GM12878 (cell line): Measurements from ENCODE around the gene NKIRAS2. TPM values are rescaled to one million over a fixed set of nuclear protein-coding genes. Genes with fewer than 3 reads are reported as not detected.

ENCODE experiments used
- ATAC-seq: fragments of 200-7000 bp; cut with Tn5 transposase; 3 replicates; pipeline ENCODE4 v1.9.1; 2020; ENCODE audit warnings: mild to moderate bottlenecking, moderate library complexity
- BruUV-seq: library from RNA; stranded (reverse); fragments of 400-500 nt; replicated peaks from 2 replicates; lab custom pipeline; 2021; lab: Mats Ljungman, UMichigan
- CTCF ChIA-PET: fragments of 300-600 bp; sonication (Branson Sonifier 250); formaldehyde crosslinking; extraction: SDS; loops from one replicate; lab custom pipeline; 2021; ENCODE audit warnings: inconsistent platforms; lab: Yijun Ruan, JAX
- POLR2A ChIA-PET: fragments of 350-600 bp; formaldehyde crosslinking; extraction: SDS; loops from one replicate; lab custom pipeline; 2021; ENCODE audit warnings: inconsistent platforms; lab: Charles Lee
- RAD21 ChIA-PET: fragments of 300-600 bp; sonication (Branson Sonifier 250); formaldehyde crosslinking; loops from one replicate; lab custom pipeline; 2023; ENCODE audit warnings: antibody characterized with exemption; ENCODE audit not compliant: unreplicated experiment; lab: Charles Lee
- SMC1A ChIA-PET: fragments of 300-600 bp; sonication (Branson Sonifier 250); formaldehyde crosslinking; loops from one replicate; lab custom pipeline; 2023; ENCODE audit not compliant: unreplicated experiment, uncharacterized antibody; lab: Charles Lee
- DNase-seq: peaks from one replicate; pipeline ENCODE4 v3.0.0-alpha.2; 2011; ENCODE audit warnings: low read depth, low spot score
- FAIRE-seq: peaks from 3 replicates; lab custom pipeline; 2011; peaks lifted over from hg19 to GRCh38; lab: Jason Lieb, UNC
- H2AFZ ChIP-seq: 2 replicates; pipeline ENCODE4 v1.6.0; 2011; ENCODE audit warnings: low read depth, low read length, control low read depth; ENCODE audit not compliant: control insufficient read depth
- H3K27ac ChIP-seq: 2 replicates; pipeline ENCODE4 v1.5.1; 2011; ENCODE audit warnings: control low read depth; ENCODE audit not compliant: control insufficient read depth, insufficient read depth
- H3K27me3 ChIP-seq, 2 experiments: replicated peaks in 1 of 2; 2 replicates each; pipeline versions ENCODE4 v1.6.0 to v1.6.1; 2011; ENCODE audit warnings: low read length in 1 of 2; ENCODE audit not compliant: control insufficient read depth in 2 of 2, insufficient read depth in 2 of 2
- H3K36me3 ChIP-seq, 2 experiments: 2 replicates each; pipeline ENCODE4 v1.5.1; 2011; ENCODE audit warnings: low read length in 1 of 2; ENCODE audit not compliant: control insufficient read depth in 2 of 2, insufficient read depth in 2 of 2
- H3K4me1 ChIP-seq: 2 replicates; pipeline ENCODE4 v1.6.1; 2011; ENCODE audit warnings: mild to moderate bottlenecking, low read length, moderate library complexity, mixed read lengths; ENCODE audit not compliant: control insufficient read depth, insufficient read depth
- H3K4me2 ChIP-seq: 2 replicates; pipeline ENCODE4 v1.6.0; 2011; ENCODE audit warnings: control low read depth; ENCODE audit not compliant: control insufficient read depth, insufficient read depth
- H3K4me3 ChIP-seq: fragments of 200-600 bp; sonication (generic); 2 replicates; pipeline ENCODE4 v1.5.1; 2016
- H3K79me2 ChIP-seq: 2 replicates; pipeline ENCODE4 v1.6.0; 2011; ENCODE audit warnings: low read length; ENCODE audit not compliant: control insufficient read depth, insufficient read depth
- H3K9ac ChIP-seq: 2 replicates; pipeline ENCODE4 v1.8.0; 2011; ENCODE audit warnings: low read length, control low read depth, mixed read lengths; ENCODE audit not compliant: control insufficient read depth, insufficient read depth
- H3K9me3 ChIP-seq: replicated peaks from 3 replicates; pipeline ENCODE4 v1.5.1; 2011; ENCODE audit warnings: mild to moderate bottlenecking, low read length; ENCODE audit not compliant: control insufficient read depth, insufficient read depth
- H4K20me1 ChIP-seq: 2 replicates; pipeline ENCODE4 v1.6.0; 2011; ENCODE audit not compliant: control insufficient read depth, insufficient read depth
- BACH1 ChIP-seq: fragments of 450-650 bp; IDR thresholded peaks from 2 replicates; pipeline ENCODE4 v1.6.1; 2017; ENCODE audit warnings: mild to moderate bottlenecking, borderline replicate concordance
- CHD2 ChIP-seq: IDR thresholded peaks from 2 replicates; pipeline ENCODE4 v1.6.1; 2011; ENCODE audit warnings: low read depth, low read length, improper control_type of control experiment, borderline replicate concordance
- FOS ChIP-seq: IDR thresholded peaks from 3 replicates; pipeline ENCODE4 v1.6.1; 2011; ENCODE audit warnings: borderline replicate concordance; ENCODE audit not compliant: insufficient read length; ENCODE audit errors: extremely low read depth
- ZBTB11 ChIP-seq: fragments of 450-650 bp; formaldehyde crosslinking; IDR thresholded peaks from 2 replicates; pipeline ENCODE4 v1.5.0; 2022; ENCODE audit warnings: mild to moderate bottlenecking, missing genetic modification characterization
- WGBS: methylation state at CpG from one replicate; pipeline ENCODE4 v1.1.6; 2016; ENCODE audit warnings: low lambda C conversion rate; ENCODE audit not compliant: insufficient replicate concordance, insufficient coverage; ENCODE audit errors: missing lambda C conversion rate; 5-methylcytosine and 5-hydroxymethylcytosine counted together
- in situ Hi-C: fragments of 300-500 bp; cut with MboI; formaldehyde crosslinking; loops from 9 replicates; pipeline ENCODE4 v1.14.3; 2018; ENCODE audit warnings: mixed read lengths
- intact Hi-C: fragments of 100-400 bp; cut with micrococcal nuclease; formaldehyde crosslinking; loops from one replicate; pipeline ENCODE4 v1.14.2; 2022; ENCODE audit not compliant: unreplicated experiment
- polyA plus RNA-seq, 11 experiments: library from polyadenylated mRNA; depleted of rRNA in 4 of 11; unstranded in 6 of 11; stranded (reverse) in 5 of 11; fragments of >200 nt; fragmentation: Nextera tagmentation in 4 of 11; fragmentation: Illumina TruSeq in 1 of 11; extraction: Ambion mirVana in 4 of 11; extraction: Trizol in 1 of 11; gene quantifications; 1 replicate in 1 of 11; 2 replicates in 10 of 11; pipeline versions ENCODE4 v1.2.1 to v1.2.3, GENCODE V29; 2011 to 2016; ENCODE audit warnings: inconsistent platforms in 2 of 11, missing spikeins in 2 of 11, low read depth in 1 of 11
- total RNA-seq, 4 experiments: library from RNA; depleted of rRNA in 3 of 4; stranded (reverse); fragments of >200 nt in 3 of 4; fragmentation: Illumina TruSeq in 1 of 4; extraction: Trizol in 1 of 4; gene quantifications; 2 replicates each; pipeline versions ENCODE4 v1.2.1 to v1.2.3, GENCODE V29; 2013 to 2021
- TF ChIP-seq, protein P1 (sequence below): IDR thresholded peaks from 2 replicates; pipeline ENCODE4 v1.6.1; 2012; ENCODE audit warnings: low read depth, low read length, improper control_type of control experiment
- TF ChIP-seq, protein P2 (sequence below): fragments of 450-650 bp; IDR thresholded peaks from 2 replicates; pipeline ENCODE4 v1.6.1; 2017; ENCODE audit warnings: mild to moderate bottlenecking, moderate library complexity

NKIRAS2 gene
- total and polyA plus RNA-seq, 10 of the 15 experiments (the other 5 are each of a cell fraction or from before 2014, with no cell fraction given), result 6.4 to 49.7 (median 27.2) TPM

GRCh38 chr17:41972571-41973407 is 47.1 kb upstream of the NKIRAS2 start (continued):
- no peak for TF ChIP-seq ZBTB11 (CRISPR knock-in tag)
- no peak for TF ChIP-seq FOS
- TF ChIP-seq CHD2, result no peak
- TF ChIP-seq, protein P1, sequence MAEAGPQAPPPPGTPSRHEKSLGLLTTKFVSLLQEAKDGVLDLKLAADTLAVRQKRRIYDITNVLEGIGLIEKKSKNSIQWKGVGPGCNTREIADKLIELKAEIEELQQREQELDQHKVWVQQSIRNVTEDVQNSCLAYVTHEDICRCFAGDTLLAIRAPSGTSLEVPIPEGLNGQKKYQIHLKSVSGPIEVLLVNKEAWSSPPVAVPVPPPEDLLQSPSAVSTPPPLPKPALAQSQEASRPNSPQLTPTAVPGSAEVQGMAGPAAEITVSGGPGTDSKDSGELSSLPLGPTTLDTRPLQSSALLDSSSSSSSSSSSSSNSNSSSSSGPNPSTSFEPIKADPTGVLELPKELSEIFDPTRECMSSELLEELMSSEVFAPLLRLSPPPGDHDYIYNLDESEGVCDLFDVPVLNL, result no peak

DNA sequence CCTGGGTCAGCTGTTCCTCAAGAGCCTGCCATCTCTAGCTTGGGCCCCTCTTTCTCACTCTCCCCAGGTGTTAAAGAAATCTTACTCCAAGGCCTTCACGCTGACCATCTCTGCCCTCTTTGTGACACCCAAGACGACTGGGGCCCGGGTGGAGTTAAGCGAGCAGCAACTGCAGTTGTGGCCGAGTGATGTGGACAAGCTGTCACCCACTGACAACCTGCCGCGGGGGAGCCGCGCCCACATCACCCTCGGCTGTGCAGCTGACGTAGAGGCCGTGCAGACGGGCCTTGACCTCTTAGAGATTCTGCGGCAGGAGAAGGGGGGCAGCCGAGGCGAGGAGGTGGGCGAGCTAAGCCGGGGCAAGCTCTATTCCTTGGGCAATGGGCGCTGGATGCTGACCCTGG is 46.5 kb upstream of the NKIRAS2 start:
- H3K4me3 ChIP-seq, result no peak overlapping the region
- in situ Hi-C loops, result no loop called here
- no peak overlapping the region for H3K27ac ChIP-seq
- ChIA-PET RAD21 (interaction anchor here (1.1 to 1.3 kb wide), 2 partner anchors 10 to 44 kb away, joined by 3 to 5 read pairs; partner anchors contain the start of gene DNAJC7), CTCF (interaction anchor here (1.4 to 3.2 kb wide), 5 partner anchors 10 to 92 kb away, joined by 4 to 13 read pairs (median 8); partner anchors contain the start of genes DNAJC7 and NKIRAS2), SMC1A (interaction anchor here (0.5 to 0.9 kb wide), 3 partner anchors 10 to 434 kb away, joined by 3 to 5 read pairs (median 4); partner anchors contain the start of gene DNAJC7), POLR2A (interaction anchor here (0.6 to 1.7 kb wide), 3 partner anchors 44 to 300 kb away, joined by 3 to 9 read pairs (median 4); partner anchors contain the start of gene DNAJC7)
- H3K36me3 ChIP-seq, result peaks cover 35 to 41% of the 10 kb centered on the region in 2 experiments
- H3K79me2 ChIP-seq, result peaks cover 8% of the 10 kb centered on the region
- no peak overlapping the region for H2AFZ ChIP-seq
- ATAC-seq, result no peak
- no peaks in the 10 kb centered on the region for H3K9me3 ChIP-seq
- no peaks in the 10 kb centered on the region for H4K20me1 ChIP-seq
- no peak for DNase-seq
- no peak overlapping the region for H3K9ac ChIP-seq
- H3K4me2 ChIP-seq, result 0 out of 2 replicates have a peak overlapping the region, but pooled peaks have one; percentile 53
- no peak for FAIRE-seq
- intact Hi-C loops, result no loop called here
- no peaks in the 10 kb centered on the region for H3K27me3 ChIP-seq
- 86% methylated on average over 18 of the region's 19 CpGs for WGBS
- BruUV-seq, result no TSS peak
- H3K4me1 ChIP-seq, result peaks cover 24% of the 10 kb centered on the region
- TF ChIP-seq BACH1, result no peak
- TF ChIP-seq, protein P1, result no peak
- TF ChIP-seq, protein P2, sequence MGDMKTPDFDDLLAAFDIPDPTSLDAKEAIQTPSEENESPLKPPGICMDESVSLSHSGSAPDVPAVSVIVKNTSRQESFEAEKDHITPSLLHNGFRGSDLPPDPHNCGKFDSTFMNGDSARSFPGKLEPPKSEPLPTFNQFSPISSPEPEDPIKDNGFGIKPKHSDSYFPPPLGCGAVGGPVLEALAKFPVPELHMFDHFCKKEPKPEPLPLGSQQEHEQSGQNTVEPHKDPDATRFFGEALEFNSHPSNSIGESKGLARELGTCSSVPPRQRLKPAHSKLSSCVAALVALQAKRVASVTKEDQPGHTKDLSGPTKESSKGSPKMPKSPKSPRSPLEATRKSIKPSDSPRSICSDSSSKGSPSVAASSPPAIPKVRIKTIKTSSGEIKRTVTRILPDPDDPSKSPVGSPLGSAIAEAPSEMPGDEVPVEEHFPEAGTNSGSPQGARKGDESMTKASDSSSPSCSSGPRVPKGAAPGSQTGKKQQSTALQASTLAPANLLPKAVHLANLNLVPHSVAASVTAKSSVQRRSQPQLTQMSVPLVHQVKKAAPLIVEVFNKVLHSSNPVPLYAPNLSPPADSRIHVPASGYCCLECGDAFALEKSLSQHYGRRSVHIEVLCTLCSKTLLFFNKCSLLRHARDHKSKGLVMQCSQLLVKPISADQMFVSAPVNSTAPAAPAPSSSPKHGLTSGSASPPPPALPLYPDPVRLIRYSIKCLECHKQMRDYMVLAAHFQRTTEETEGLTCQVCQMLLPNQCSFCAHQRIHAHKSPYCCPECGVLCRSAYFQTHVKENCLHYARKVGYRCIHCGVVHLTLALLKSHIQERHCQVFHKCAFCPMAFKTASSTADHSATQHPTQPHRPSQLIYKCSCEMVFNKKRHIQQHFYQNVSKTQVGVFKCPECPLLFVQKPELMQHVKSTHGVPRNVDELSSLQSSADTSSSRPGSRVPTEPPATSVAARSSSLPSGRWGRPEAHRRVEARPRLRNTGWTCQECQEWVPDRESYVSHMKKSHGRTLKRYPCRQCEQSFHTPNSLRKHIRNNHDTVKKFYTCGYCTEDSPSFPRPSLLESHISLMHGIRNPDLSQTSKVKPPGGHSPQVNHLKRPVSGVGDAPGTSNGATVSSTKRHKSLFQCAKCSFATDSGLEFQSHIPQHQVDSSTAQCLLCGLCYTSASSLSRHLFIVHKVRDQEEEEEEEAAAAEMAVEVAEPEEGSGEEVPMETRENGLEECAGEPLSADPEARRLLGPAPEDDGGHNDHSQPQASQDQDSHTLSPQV, result no peak
